GM18517 (cell line): ENCODE results near the gene IQSEC3.

Experiments used
- ATAC-seq: cut with Tn5 transposase; IDR thresholded peaks from one replicate; pipeline ENCODE4 v1.9.1; 2021; ENCODE audit warnings: mild to moderate bottlenecking, moderate library complexity; ENCODE audit not compliant: unreplicated experiment

Gene IQSEC3

DNA sequence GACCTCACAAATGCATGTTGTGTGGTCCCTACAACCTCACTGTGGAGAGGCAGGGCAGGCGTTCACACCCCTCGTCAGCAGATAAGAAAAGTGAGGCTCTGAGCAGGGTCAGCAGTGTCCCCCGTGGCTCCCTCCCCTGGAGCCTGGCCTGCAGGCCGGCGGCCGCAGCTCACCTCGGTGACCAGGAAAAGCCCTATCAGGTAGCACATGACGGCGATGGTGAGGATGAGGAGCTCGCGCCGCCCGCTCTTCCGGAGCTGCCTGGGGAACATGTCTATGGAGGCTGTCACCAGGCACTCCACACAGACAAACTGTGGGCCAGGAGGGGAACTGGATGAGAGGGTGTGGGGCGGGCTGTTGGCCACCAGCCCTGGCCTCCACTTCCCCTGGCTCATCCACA is 129.4 kb downstream of the IQSEC3 start:
- ATAC-seq: no peak

DNA sequence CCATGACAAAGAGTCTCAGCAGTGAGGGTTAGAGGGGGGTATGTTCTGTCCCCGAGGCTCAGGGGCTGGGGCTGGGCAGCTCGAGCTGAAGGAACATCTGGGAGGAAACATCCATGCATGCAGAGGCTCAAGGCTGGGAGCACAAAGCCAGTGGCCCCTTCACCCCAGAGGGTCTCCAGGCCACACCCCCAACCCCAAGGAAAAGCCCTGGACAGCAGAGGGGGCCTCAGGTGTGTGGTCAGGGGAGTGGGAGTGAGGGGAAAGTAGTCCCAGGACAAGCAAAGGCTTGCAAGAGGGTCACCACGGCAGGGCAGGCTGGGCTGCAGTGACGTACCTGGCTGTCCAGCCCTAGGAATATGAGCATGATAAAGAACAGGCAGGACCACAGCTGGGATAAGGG is 129.9 kb downstream of the IQSEC3 start:
- ATAC-seq: no peak

DNA sequence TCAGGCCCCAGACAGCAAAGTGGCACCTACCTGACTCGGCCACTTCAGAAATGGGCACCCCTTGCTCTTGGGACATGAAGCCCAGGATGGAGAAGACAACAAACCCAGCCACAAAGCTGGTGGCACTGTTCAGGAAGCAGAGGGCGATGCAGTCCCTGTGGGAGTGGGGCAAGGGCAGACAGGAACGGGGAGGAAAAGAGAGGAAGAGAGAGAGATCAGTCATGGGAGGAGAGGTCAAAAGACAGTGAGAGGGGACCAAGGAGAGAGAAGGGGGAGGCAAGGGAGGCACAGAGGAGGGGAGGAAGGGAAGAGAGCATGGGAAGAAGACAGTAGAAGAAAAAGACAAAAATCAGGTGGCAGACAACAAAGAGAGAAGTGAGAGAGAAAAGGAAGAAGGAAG is 130.8 kb downstream of the IQSEC3 start:
- no peak for ATAC-seq

DNA sequence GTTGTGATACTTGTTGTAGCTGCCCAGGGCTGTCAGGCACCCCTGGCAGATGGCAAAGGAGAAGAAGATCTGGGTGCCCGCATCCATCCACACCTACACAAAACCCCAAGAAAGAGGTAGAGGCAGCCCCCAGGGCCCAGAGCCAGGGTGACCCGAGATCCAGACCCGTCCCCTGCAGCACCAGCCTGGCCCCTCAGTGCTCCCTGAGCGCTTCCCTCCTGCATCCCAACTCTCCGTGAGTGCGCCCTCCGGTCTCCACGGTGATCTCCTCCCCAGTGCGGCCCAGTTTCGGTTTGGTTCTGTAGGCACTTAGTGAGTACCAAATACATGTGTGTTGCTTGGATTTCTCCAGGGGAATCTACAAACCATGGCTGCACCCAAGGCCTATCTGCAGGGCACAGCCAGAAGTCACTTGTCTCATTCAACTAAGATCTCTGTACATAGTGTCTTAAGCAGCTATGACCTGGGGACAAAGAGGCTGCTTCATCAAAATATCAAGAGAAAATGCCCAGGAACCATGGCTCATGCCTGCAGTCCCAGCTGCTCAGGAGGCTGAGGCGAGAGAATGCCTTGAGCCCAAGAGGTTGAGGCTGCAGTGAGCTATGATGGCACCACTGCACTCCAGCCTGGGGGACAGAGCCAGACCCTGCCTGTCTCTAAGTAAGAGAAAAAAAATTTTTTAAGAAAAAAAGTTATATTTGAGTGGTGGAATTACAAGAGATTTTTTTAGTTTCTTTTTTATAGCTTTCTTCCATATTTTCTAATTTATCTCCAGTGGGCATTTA is 131.5 kb downstream of the IQSEC3 start:
- ATAC-seq: no peak

DNA sequence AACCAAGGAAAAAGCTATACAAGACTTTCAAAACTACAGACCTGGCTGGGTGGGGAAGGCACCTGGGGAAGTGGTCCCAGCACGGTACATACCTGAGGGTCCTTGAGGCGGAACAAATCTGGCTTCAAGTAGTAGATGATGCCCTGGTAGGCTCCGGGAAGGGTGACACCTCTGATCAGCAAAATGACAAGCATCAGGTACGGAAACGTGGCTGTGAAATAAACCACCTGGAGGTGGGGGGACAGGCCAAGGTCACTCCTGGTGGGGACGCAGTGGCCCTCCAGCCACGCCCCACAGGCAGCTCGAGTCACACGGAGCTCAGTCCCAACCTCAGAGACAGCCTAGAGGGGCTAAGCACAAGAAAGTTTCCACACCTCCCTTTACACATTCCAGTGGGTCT is 132.1 kb downstream of the IQSEC3 start:
- no peak for ATAC-seq

DNA sequence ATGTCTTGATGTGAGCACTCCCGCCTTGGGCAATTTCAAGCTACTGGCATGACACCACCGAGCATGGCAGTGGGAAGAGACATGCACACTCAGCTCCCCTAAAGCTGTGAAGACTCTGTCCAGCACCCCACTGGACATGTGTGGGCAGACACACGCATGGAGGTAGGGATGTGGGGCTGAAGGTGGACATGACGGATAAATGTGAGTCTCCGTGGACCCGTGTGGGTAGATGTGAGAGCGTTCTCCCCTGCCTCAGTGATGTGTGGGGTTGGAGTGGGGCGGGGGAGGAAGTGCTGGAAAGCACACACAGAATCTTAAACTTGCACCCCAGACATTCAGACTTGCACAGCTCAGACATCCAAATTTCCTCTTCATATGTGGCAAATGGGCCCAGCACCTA is 134.8 kb downstream of the IQSEC3 start:
- ATAC-seq: no peak

DNA sequence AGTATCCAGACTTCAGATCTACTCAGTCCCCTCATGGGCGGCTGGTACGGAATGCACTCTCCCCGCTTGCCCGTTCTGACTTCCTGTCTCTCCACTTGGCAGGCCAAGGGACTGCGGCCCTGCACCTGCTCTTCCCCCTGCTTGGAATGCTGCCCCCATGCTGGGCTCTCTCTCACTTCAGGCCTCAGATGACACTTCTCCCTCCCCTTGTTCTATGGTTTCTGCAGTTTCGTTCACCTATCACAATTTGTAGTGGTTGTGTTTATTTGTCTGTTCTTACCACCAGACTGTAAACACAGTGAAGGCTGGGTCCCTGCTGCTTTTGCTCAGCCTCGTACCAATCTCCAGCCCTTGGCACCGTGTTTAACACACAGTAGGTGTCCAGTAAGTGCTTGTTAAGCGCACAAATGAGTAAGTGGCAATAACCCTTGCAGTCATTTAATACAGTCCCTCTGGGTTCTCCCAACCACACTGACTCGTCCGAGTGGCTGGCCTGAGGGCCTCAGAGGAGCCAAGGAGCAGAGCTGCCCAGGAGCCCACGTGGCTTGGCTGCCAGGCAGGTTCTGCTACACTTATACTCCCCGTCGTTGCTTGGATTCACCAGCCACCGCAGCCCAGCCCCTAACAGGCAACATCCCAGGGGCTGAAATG is 135.6 kb downstream of the IQSEC3 start:
- ATAC-seq: no peak

DNA sequence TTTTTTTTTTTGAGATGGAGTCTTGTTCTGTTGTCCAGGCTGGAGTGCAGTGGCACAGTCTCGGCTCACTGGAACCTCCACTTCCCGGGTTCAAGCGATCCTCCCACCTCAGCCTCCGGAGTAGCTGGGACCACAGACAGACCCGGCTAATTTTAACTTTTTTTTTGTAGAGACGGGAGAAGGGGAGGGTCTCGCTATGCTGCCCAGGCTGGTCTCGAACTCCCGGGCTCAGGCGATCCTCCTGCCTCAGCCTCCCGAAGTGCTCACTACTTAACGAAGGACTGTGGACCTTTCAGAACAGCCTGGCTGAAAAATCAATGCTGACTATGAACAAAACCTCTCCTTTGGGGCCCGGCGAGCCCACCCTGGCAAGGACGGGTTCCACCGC is 136.5 kb downstream of the IQSEC3 start:
- ATAC-seq: no peak

DNA sequence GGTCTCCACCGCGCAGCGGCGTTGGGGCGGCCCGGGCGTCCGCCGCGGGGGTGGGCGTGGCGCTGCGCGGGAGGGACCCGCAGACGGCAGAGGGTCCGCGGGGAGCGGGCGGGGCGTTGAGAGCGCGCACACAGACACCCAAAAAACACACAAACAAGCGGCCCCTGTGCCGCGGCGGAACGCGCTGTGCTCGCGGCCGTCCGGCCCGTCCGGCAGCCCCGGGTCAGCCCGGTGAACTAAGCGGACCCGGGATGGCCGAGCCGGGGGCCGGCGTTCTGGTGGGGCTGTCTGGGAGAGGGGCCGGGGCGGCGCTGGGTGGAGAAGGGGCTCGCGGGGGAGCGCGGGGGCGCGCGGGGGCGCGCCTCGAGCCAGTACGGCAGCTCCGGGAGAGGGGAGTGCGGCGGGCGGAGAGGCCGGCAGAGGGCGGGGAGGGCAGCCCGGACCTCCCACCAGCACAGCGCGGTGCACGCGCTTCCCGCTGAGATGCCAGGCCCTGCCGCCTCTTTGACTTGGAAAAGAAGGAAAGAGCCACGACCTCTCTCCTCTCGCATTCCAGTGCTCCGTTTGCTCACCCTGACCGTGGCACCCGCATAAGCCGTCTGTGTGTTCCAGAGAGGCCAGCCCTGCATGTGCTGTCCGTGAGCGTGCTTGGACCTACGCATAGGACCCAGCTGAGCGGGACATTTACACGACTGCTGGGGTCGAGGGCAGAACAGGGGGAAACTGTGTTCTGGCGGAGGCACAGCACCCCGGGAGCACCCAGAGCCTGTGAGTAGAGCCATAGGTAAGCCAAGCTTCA is 137.1 kb downstream of the IQSEC3 start:
- no peak for ATAC-seq

DNA sequence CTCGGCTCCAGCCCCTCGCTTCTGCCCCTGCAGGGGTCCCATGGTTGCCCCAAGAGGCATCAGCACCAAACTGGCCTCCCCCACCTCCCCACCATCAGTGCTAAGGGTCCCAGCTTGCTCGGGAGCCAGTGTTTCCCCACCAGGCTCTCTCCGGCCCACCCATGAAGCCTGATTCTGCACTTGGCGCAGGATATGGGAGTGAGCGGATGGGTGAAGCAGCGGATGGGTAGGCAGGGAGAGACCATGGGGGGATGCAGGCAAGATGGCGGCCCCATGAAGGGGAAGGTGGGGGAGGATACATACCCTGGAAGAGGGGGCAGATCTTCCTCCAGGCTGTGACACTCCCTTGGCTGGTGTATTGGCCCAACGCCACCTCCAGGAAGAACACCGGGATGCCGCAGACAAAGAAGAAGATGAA is 137.7 kb downstream of the IQSEC3 start:
- ATAC-seq: no peak

DNA sequence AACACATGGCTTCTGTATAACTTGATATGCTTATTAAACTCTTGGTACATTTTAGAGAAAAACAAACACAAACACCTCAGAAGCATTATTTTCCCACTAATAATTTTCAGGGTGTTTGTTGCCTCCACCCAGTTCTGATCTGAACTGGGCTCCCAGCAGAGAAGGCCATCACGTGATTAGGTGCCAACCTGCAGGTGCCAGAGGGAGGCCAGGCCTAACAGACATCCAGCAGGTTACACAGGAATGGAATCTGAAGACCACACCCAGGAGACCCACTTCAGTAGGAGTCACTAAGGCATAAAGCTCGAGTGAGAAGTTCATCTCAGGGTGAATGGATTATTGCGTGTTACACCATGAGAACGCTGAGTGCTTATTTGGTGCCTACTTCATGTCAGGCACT is 138.5 kb downstream of the IQSEC3 start:
- no peak for ATAC-seq

DNA sequence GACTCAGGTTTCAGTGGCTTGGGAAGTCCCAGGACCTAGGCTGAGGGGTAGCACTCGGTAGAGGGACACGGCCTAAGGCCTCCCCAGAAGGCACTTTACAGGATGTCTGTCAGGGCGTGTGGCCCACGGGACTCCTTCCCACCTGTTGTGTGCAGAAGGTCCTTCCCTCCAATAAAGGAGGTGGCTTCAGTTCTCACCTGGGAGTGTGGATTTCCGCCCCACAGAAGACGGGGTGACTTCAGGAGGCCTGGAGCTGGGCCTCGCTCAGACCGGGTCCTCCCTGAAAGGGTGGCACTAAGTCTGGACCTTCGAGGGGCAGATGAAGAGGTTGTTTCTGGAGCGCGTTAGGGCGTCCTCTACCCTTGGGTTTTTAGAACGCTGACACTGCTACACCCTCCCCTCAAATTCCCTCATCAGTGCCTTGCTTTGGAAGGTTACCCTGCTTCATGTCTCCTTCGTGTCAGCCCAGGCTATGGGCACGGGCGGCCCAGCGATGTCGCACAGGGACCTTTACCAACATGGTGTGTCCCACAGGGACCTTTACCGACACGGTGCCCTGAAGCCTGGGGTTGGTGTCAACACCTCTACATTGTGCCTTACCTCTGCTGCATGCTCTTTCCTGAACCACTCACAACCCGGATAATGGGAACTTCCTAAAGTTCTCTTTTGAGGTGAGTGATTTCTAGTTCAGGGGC is 140.3 kb downstream of the IQSEC3 start:
- ATAC-seq: no peak

DNA sequence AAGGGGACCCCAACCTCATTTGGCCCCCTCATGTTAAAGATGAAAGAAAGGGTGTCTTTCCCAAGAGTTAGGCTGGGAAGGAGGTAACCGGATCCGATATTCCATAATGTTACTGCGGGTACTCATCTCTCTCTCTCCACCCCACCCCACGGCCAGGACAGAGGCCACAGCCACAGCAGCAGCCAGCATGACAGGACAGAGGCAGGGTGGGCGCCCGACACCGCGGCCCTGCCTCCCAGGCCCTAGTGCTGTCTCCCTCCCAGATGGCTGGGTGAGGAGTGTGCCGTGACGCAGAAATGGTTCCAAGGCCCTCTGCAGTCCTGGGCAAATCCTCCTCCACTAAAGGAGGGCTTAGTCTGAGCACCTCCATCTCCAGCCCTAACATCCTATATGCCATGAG is 141.2 kb downstream of the IQSEC3 start:
- no peak for ATAC-seq

DNA sequence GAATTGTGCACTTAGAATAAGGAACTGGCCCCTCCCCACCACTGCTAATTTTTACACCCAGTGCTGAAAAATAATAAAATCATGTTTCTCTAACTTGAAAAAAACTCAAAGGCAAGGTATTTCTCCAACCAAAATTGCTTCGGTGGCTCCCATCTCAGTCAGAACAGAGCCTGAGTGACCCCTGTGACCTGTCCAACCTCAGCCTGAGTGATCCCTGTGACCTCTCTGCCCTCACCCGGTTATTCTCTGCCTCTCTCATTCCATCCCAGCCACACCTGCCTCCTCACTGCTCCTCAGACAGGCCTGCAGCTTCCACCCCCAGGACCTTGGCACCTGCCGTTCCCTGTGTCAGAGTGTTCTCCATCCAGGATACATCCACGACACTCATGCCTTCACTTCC is 142.2 kb downstream of the IQSEC3 start:
- ATAC-seq: no peak

DNA sequence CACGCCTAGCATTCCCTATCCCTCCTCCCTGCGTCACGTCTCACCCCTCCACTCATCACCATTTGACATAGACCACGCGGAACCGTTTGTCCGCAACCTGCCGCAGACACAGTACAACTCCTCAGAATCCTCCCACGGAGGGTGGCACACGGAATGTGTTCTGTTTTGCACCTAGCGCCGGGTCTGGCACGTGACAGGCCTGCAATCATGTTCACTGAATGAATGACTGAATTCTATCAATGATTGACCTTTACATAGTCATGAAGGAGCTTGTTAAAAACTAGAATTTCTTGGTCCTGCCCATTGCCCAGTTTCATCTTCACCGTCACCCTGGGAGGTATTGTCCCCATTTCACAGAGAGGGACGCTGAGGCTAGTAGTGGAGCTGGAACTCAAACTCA is 142.7 kb downstream of the IQSEC3 start:
- ATAC-seq: no peak

DNA sequence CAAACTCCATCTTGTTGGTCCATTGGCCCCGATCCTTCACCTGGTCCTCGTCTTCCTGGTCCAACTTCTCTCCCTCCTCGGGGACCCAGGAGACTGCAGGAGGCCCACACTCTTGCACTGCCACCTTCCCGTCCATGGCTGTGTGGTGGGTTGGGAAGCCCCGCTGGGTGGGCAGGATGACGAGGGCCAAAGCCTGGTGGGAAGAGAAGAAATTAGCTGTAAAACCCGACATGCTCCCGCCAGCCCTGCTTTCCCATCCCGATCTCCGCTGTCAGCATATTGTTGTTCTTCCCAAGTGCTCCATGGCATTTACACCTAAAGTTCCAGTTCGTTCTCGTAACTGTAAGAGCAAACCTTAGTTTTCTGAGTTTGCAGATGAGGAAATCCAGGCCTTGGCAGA is 143.3 kb downstream of the IQSEC3 start:
- ATAC-seq: no peak

DNA sequence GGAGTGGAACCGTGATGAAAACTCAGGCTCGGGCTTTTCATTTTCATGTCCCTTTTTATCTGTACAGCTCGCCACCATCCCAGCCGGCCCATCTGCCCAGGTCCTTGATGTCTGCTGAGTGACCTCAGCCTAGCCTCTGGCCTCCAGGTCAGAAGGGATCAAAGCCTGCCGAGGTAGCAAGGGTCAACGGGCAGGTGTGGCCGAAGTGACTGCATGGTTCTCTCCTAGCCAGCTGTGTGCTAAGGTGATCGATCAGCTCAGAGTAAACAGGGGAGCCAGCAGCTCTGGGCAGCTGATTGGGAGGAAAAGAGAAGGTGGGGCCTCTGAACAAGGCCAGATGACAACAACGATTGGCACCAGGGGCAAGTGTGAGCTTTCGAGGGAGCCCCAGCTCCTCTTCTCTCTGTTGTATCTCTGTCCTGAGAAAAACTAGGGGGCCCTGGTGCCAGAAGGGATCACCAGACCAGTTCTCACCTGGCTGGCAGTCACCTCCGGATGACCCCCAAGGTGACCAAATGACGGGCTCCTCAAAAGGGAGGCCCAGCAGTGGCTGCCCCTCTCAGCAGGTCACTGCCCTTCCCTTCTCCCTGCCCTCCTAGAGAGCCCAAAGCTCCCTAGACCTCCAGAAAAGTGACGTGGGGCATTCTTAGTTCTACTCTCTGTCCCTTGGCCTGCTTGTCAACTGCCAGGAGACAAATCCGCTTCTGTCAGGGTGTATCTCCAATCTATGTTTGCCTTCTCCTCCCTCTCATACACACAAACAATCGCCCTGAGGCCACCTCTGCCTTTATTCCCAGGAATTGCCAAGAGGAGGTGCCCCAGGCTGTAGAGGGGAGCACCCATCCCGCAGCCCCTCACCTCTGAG is 143.9 kb downstream of the IQSEC3 start:
- ATAC-seq: no peak

DNA sequence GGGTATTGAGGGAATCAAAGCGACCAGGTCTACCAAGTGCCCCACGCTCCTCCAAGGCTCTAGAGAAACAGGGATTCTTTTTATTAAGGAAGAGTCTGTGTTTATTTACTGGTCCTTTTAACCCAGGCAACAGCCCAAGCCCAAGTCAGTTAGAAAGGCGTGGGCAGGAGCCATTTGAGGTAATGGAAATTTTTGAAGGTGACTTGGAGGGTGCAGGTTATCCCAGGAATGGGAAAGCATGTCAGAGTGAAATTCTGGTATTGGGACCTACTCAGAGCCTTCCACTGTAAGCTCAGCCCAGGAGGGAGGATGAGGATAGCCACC is 144.5 kb downstream of the IQSEC3 start:
- ATAC-seq: no peak

DNA sequence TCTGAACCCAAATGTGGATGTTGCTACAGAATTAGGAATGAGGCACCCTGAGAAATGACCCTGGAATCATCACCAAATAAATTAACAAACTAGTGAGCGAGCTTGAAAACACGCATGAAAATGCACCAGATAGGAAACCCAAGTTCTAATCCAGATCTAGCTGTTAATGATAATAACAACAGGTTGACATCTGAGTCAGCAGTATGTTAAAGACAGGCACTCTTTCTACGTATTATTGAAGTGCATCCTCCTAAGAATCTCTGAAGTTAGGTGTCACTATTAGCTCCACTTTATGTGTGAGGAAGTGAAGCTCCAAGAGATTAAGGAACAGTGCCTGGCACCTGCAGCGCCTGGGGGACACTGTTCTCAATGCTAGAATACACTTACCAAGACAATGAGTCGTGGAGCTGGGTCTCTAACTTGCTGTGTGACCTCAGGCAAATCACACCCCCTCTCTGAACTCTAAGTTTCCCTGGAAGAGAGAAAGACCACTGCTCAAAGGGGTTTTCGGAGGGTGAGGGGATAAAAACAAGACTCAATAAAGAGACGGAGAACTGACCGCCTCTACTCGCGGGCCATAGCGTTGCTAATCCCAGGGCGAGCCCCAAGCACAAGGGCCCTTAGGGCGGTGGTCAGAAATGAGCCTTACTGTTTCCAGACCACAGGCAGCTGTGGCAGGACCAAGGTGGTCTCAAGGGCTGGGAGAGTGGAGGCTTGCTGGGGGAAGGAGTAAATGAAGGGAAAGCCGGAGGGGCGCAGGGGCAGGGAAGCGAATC is 145.3 kb downstream of the IQSEC3 start:
- ATAC-seq: no peak

DNA sequence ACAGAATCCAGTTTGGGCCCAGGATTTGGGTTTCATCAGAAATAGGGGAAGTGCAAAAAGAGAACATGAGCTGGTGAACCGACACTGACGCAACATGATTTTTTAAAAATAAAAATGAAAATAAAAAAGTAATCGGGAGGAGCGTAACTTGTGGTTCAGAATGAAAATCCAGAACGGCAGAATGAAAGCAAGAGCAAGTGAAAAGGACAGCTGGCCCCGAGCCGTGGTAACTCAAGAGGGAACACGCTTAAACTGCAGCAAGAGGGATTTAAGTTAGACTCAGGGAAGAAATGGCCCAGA is 145.8 kb downstream of the IQSEC3 start:
- no peak for ATAC-seq
